ENCODE results near the gene CTNNBL1.
"Not testable (repeated sequence)": the region's sequence is repeated elsewhere in the genome, so short reads cannot be mapped to it uniquely, and the experiment has no call there.

CTNNBL1 gene

DNA sequence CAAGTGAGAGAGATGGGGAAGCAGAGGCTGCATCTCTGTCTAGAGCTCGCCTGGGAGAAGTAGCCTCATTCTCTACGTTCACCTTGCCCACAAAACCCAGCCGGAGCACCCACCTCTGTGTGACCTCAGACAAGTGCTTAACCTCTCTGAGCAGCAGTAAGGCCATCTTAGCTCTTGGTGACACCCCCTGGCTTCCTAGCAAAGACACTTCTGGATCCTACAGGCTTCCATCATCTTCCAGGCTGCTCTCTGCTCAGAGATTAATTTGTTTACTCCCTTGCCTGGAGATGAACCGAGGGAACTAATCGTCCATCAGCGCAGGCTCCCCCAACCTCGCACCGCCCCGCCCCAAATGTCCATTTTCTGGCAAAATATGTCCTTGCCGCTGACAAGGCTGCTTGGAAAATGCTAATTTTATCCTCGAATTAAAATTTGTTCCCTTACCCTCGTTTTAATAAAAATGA lies 24.0 kb upstream of the CTNNBL1 start:
- Mint-ChIP-seq H3K9me3 (no peaks in the 10 kb centered on the region), H3K36me3 (no peaks in the 10 kb centered on the region), H3K27ac (no peak overlapping the region), H3K4me1 (peaks cover 7% of the 10 kb centered on the region), H3K4me3 (no peak overlapping the region)
- ATAC-seq = no peak
- DNase-seq (ENCODE audit: low spot score in 2 of 2) = no peak

GRCh38 chr20:37670351-37670791 lies 23.5 kb upstream of the CTNNBL1 start:
- peaks cover 7% of the 10 kb centered on the region for H3K4me1 Mint-ChIP-seq
- H3K36me3 Mint-ChIP-seq = no peaks in the 10 kb centered on the region
- H3K9me3 Mint-ChIP-seq = no peaks in the 10 kb centered on the region
- no peak overlapping the region for H3K27ac Mint-ChIP-seq
- DNase-seq (ENCODE audit: low spot score in 2 of 2) (no peak), ATAC-seq (no peak)
- no peak overlapping the region for H3K4me3 Mint-ChIP-seq

DNA sequence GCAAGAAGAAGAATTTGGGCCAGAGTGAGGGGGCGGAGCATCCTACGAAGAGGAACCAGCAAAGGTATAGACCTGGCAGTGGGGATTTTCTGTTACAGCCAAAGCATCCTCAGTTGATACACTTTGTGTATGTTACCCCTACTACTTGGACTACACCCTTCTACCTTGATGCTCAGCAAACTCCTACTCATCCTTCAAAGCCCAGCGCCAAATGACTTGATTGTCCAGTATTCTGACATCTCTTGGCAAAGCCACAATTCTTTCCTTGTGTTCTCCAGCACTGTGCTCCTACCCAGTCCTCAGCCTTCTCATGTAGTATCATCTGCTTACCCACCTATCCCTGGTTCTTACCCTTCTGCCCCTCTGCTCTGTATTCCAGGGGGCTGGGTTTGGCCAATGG lies 21.7 kb upstream of the CTNNBL1 start:
- Mint-ChIP-seq H3K4me3 (no peak overlapping the region), H3K27ac (no peak overlapping the region), H3K36me3 (no peaks in the 10 kb centered on the region), H3K9me3 (no peaks in the 10 kb centered on the region), H3K4me1 (peaks cover 7% of the 10 kb centered on the region)
- DNase-seq (ENCODE audit: low spot score in 2 of 2) (no peak), ATAC-seq (no peak)

- Mint-ChIP-seq H3K27ac (no peak overlapping the region), H3K9me3 (no peaks in the 10 kb centered on the region), H3K4me3 (no peak overlapping the region), H3K36me3 (no peaks in the 10 kb centered on the region), H3K4me1 (peaks cover 7% of the 10 kb centered on the region)
- ATAC-seq (no peak), DNase-seq (ENCODE audit: low spot score in 2 of 2) (no peak)
Observed at GRCh38 chr20:37673444-37673843, 20.4 kb upstream of the CTNNBL1 start.

GRCh38 chr20:37676440-37676839 lies 17.4 kb upstream of the CTNNBL1 start:
- ATAC-seq (no peak), DNase-seq (ENCODE audit: low spot score in 2 of 2) (no peak)
- Mint-ChIP-seq H3K4me1 (no peaks in the 10 kb centered on the region), H3K27ac (no peak overlapping the region), H3K4me3 (no peak overlapping the region), H3K36me3 (no peaks in the 10 kb centered on the region), H3K9me3 (no peaks in the 10 kb centered on the region)

GRCh38 chr20:37677969-37678861 lies 15.6 kb upstream of the CTNNBL1 start:
- no peak overlapping the region for H3K27ac Mint-ChIP-seq
- no peak for DNase-seq (ENCODE audit: low spot score in 2 of 2)
- H3K36me3 Mint-ChIP-seq = no peaks in the 10 kb centered on the region
- no peaks in the 10 kb centered on the region for H3K4me1 Mint-ChIP-seq
- ATAC-seq = no peak
- no peak overlapping the region for H3K4me3 Mint-ChIP-seq
- H3K9me3 Mint-ChIP-seq = no peaks in the 10 kb centered on the region

DNA sequence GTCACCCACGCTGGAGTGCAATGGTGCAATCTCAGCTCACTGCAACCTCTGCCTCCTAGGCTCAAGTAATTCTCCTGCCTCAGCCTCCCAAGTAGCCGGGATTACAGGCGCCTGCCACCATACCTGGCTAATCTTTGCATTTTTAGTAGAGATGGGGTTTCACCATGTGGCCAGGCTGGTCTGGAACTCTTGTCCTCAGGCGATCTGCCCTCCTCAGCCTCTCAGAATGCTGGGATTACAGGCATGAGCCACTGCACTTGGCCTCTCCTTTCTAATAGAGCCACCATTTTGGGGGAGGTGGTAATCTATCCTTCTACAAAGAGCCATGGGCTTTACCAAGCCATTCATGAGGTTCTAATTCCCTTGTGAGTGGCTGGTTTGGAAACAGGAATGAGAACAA lies 14.1 kb upstream of the CTNNBL1 start:
- ATAC-seq; H3K27ac Mint-ChIP-seq; H3K4me1 Mint-ChIP-seq; H3K9me3 Mint-ChIP-seq; H3K36me3 Mint-ChIP-seq; DNase-seq (ENCODE audit: low spot score in 2 of 2); H3K4me3 Mint-ChIP-seq: not testable (repeated sequence)

- Mint-ChIP-seq H3K36me3 (no peaks in the 10 kb centered on the region), H3K9me3 (no peaks in the 10 kb centered on the region), H3K4me3 (no peak overlapping the region), H3K27ac (no peak overlapping the region), H3K4me1 (no peaks in the 10 kb centered on the region)
- ATAC-seq (peak; percentile 36), DNase-seq (ENCODE audit: low spot score in 2 of 2) (no peak)
Observed at GRCh38 chr20:37680420-37680819, 13.4 kb upstream of the CTNNBL1 start.

DNA sequence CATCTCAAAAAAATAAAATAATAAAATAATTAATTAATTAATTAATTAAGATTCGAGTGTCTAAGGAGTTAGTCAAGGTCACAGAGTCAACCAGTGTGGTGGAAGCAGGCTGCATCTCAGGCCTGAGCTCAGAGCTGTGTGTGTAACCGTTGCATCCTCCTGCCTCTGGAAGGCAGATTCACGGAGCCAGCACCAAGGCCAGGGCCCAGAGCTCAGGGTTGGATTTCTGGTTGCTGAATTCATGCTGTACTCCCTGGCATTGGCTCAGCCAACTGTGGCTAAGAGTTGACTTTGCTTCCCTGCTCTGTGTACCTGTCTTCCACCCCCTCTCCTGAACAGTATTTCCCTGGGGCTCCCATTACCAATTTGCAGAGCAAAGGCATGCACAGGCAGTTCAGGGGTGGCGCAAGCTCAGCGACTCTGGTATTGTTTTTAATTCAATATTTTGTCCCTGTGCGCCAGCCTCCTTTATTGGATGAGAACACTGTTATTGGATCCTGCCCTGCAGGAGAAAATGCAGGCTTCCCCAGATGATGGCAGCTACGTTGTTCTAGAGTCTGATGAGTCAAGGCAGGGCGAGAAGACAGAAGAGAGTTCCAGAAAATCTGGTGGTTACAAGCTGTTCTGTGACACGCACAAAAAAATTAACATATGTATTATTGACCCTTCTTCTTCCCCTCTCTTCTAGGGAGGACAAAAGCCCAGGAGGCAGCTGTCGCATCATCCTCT lies 12.3 kb upstream of the CTNNBL1 start:
- Mint-ChIP-seq H3K27ac (no peak overlapping the region), H3K4me3 (no peak overlapping the region), H3K9me3 (no peaks in the 10 kb centered on the region), H3K4me1 (peaks cover 2% of the 10 kb centered on the region), H3K36me3 (no peaks in the 10 kb centered on the region)
- DNase-seq (ENCODE audit: low spot score in 2 of 2) (no peak), ATAC-seq (no peak)

DNA sequence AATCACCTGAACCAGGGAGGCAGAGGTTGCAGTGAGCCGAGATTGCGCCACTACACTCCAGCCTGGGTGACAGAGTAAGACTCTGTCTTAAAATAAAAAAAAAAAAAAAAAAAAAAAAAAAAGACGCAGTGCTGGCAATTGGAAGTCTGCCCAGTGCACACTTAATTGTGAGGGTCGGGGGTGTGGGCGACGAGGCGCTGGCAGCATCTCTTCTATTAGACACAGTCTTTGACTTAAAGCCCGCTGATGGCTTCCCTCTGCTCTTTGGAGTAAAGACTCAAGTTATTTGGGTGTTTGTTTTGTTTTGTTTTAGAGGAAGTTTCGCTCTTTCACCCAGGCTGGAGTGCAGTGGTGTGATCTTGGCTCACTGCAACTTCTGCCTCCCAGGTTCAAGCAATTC lies 10.7 kb upstream of the CTNNBL1 start:
- H3K4me3 Mint-ChIP-seq; H3K9me3 Mint-ChIP-seq; H3K36me3 Mint-ChIP-seq; H3K27ac Mint-ChIP-seq; DNase-seq (ENCODE audit: low spot score in 2 of 2); ATAC-seq: not testable (repeated sequence)
- peaks cover 17% of the 10 kb centered on the region for H3K4me1 Mint-ChIP-seq

DNA sequence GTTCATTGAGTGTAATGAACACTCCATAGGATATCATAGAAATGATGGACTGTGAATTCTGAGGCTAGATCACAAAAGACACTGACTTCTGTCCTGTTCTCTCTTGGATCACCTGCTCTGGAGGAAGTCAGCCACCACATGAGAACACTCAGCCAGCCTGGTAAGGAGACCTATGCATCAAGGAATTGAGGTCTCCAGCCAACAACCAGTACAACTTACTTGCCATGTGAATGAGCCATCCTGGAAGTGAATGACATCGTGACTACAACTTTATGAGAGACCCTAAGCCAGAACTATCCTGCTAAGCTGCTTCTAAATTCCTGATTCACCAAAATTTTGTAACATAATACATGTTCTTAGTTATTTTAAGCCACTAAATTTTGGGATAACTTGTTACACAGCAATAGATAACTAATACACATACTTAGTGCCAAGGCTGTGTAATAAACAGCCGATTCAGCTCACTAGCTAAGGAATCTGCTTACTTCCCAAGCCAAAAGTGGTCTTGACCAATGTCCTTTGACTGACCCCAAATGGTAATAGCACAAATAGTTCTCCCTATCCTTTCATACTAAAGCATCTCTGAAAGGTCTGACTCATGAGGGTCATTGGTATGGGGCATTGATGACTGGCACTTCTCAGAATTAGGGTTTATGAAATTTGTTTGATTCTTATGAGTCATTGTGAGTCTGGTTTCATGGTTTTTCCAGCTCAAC lies 6.9 kb upstream of the CTNNBL1 start:
- ATAC-seq = peak; percentile 96
- Mint-ChIP-seq H3K9me3 (no peaks in the 10 kb centered on the region), H3K36me3 (no peaks in the 10 kb centered on the region), H3K4me3 (peak overlapping the region; percentile 0), H3K27ac (no peak overlapping the region), H3K4me1 (peaks cover 19% of the 10 kb centered on the region)
- no peak for DNase-seq (ENCODE audit: low spot score in 2 of 2)

- peak overlapping the region; percentile 0 for H3K4me3 Mint-ChIP-seq
- peak; percentile 49 for ATAC-seq
- no peak overlapping the region for H3K27ac Mint-ChIP-seq
- H3K4me1 Mint-ChIP-seq = peaks cover 20% of the 10 kb centered on the region
- H3K9me3 Mint-ChIP-seq = no peaks in the 10 kb centered on the region
- H3K36me3 Mint-ChIP-seq = no peaks in the 10 kb centered on the region
- no peak for DNase-seq (ENCODE audit: low spot score in 2 of 2)
Observed at GRCh38 chr20:37687478-37687805, 6.4 kb upstream of the CTNNBL1 start.

GRCh38 chr20:37688093-37688492 lies 5.7 kb upstream of the CTNNBL1 start:
- DNase-seq (ENCODE audit: low spot score in 2 of 2) = no peak

DNA sequence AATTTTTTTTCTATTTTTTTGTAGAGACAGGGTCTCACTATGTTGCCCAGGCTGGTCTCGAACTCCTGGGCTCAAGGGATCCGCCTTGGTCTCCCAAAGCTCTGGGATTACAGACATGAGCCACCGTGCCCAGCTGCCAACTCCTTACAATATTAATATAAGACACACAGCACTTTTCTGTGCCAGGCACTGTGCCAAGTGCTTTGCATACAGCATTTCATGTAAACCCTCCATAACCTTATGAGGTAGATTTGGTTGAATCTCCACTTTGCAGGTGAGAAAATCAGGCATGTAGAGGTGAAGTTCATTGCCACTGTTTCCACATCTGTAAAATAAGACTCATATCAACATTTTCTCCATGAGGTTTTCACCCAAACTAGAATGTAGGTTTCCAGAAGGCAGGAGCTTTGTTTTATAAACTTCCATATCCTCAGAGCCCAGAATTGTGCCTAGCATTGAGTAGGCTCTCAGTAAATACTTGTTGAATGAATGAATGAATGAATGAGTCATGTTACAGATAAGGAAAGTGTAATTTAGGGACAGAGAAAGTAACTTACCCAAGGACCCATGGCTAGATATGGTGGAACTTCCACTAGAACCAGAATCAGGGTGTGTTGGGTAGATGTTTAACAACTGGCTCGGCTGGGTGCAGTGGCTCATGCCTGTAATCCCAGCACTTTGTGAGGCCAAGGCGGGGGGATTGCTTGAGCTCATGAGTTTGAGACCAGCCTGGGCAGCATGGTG lies 3.0 kb upstream of the CTNNBL1 start:
- H3K9me3 Mint-ChIP-seq = no peaks in the 10 kb centered on the region
- ATAC-seq = no peak
- H3K36me3 Mint-ChIP-seq = peaks cover 12% of the 10 kb centered on the region
- H3K4me1 Mint-ChIP-seq = peaks cover 41% of the 10 kb centered on the region
- no peak overlapping the region for H3K27ac Mint-ChIP-seq
- no peak for DNase-seq (ENCODE audit: low spot score in 2 of 2)
- H3K4me3 Mint-ChIP-seq = no peak overlapping the region

More at GRCh38 chr20:37688093-37688492, 5.7 kb upstream of the CTNNBL1 start:
- ATAC-seq = no peak
- Mint-ChIP-seq H3K9me3 (no peaks in the 10 kb centered on the region), H3K27ac (no peak overlapping the region), H3K4me3 (peak overlapping the region; percentile 0), H3K36me3 (no peaks in the 10 kb centered on the region), H3K4me1 (peaks cover 26% of the 10 kb centered on the region)

All from stimulated activated effector memory CD8-positive, alpha-beta T cell treated with anti-CD3 and anti-CD28 coated beads, Interleukin-12 subunit alpha, Interleukin-12 subunit beta, amount 100 ng/mL, for 72 hours (primary cell).